ENCODE results near the gene HSD3B2. TPM values are rescaled to one million over a fixed set of nuclear protein-coding genes. Genes with fewer than 3 reads are reported as not detected.
A peak's percentile ranks its signal among the peaks of the same experiment; 100 is the strongest.

The HSD3B2 gene
- total and polyA plus RNA-seq, 2 experiments from 2014 or later, result not detected

DNA sequence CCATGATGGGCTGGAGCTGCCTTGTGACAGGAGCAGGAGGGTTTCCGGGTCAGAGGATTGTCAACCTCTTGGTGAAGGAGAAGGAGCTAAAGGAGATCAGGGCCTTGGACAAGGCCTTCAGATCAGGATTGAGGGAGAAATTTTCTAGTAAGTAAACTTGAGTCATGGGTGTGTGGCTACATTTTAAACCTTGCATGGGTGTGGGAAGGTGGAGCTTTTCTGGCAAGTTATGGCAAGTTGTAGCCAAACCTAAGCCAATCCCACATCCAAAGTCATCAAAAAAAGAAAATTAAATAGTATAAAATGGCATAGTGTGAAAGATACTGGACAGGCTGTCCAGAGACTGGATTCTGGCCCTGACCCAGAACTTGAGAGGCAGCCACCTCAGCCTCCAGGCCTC is 52.3 kb downstream of the HSD3B2 start:
- H3K4me1 Mint-ChIP-seq, result peaks cover 16% of the 10 kb centered on the region
- ATAC-seq (no peak), DNase-seq (ENCODE audit: low spot score) (no peak)
- Histone ChIP-seq H3K4me3 (no peak overlapping the region), H3K4me1 (ENCODE audit: insufficient read depth) (peaks cover 12% of the 10 kb centered on the region), H3K79me2 (replicated peaks; ENCODE audit: insufficient read depth) (no peaks in the 10 kb centered on the region), H3K9me2 (ENCODE audit: insufficient read depth) (peaks cover 25% of the 10 kb centered on the region; the same call in 1 of the 2 replicates), H3K27me3 (ENCODE audit: insufficient read depth) (no peaks in the 10 kb centered on the region), H3K4me2 (no peak overlapping the region), H3K36me3 (ENCODE audit: insufficient read depth) (no peaks in the 10 kb centered on the region), H3K27ac (ENCODE audit: low read depth) (no peak overlapping the region), H4K20me1 (replicated peaks; ENCODE audit: insufficient read depth) (no peaks in the 10 kb centered on the region), H2AFZ (peak overlapping the region; percentile 84), H3F3A (replicated peaks; ENCODE audit: low read depth) (no peaks in the 10 kb centered on the region)
- H3K27me3 Mint-ChIP-seq (ENCODE audit: insufficient read depth, low read depth, poor library complexity), result no peaks in the 10 kb centered on the region
- no peak for TF ChIP-seq REST (IDR thresholded peaks at IDR 0.05; ENCODE audit: unreplicated experiment)
- no peak for TF ChIP-seq CREB1 (CRISPR knock-in tag; IDR thresholded peaks at IDR 0.05; ENCODE audit: low read depth)
- TF ChIP-seq JUNB (IDR thresholded peaks at IDR 0.05; ENCODE audit: unreplicated experiment), result no peak
- TF ChIP-seq, protein P1, sequence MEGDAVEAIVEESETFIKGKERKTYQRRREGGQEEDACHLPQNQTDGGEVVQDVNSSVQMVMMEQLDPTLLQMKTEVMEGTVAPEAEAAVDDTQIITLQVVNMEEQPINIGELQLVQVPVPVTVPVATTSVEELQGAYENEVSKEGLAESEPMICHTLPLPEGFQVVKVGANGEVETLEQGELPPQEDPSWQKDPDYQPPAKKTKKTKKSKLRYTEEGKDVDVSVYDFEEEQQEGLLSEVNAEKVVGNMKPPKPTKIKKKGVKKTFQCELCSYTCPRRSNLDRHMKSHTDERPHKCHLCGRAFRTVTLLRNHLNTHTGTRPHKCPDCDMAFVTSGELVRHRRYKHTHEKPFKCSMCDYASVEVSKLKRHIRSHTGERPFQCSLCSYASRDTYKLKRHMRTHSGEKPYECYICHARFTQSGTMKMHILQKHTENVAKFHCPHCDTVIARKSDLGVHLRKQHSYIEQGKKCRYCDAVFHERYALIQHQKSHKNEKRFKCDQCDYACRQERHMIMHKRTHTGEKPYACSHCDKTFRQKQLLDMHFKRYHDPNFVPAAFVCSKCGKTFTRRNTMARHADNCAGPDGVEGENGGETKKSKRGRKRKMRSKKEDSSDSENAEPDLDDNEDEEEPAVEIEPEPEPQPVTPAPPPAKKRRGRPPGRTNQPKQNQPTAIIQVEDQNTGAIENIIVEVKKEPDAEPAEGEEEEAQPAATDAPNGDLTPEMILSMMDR (conservative IDR thresholded peaks at IDR 0.05; ENCODE audit: low read depth in 2 of 2), result no peak
- TF ChIP-seq EZH2phosphoT487 (IDR thresholded peaks at IDR 0.05; ENCODE audit: unreplicated experiment), result no peak
- TF ChIP-seq ZNF462 (CRISPR knock-in tag; IDR thresholded peaks at IDR 0.05), result no peak
- TF ChIP-seq EZH2 (IDR thresholded peaks at IDR 0.05; ENCODE audit: low read depth, unreplicated experiment), result no peak
- TF ChIP-seq ZNF331 (CRISPR knock-in tag; IDR thresholded peaks at IDR 0.05; ENCODE audit: low read depth), result no peak
- TF ChIP-seq ZNF114 (CRISPR knock-in tag; IDR thresholded peaks at IDR 0.05), result no peak
- no peak for TF ChIP-seq STAT1 (IDR thresholded peaks at IDR 0.05; ENCODE audit: unreplicated experiment)
- no peak for TF ChIP-seq NANOG (IDR thresholded peaks at IDR 0.05; ENCODE audit: borderline replicate concordance)
- no peak for TF ChIP-seq POLR2AphosphoS5 (IDR thresholded peaks at IDR 0.05; ENCODE audit: low read depth)
- TF ChIP-seq, protein P2, sequence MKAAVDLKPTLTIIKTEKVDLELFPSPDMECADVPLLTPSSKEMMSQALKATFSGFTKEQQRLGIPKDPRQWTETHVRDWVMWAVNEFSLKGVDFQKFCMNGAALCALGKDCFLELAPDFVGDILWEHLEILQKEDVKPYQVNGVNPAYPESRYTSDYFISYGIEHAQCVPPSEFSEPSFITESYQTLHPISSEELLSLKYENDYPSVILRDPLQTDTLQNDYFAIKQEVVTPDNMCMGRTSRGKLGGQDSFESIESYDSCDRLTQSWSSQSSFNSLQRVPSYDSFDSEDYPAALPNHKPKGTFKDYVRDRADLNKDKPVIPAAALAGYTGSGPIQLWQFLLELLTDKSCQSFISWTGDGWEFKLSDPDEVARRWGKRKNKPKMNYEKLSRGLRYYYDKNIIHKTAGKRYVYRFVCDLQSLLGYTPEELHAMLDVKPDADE (IDR thresholded peaks at IDR 0.05), result no peak
- no peaks in the 10 kb centered on the region for H3K36me3 Mint-ChIP-seq (ENCODE audit: low read depth)
- H3K27ac Mint-ChIP-seq, result no peak overlapping the region
- no peaks in the 10 kb centered on the region for H3K9me3 Mint-ChIP-seq
- H3K4me3 Mint-ChIP-seq, result no peak overlapping the region
